ENCODE data around the gene ZNF408.

The ZNF408 gene

DNA sequence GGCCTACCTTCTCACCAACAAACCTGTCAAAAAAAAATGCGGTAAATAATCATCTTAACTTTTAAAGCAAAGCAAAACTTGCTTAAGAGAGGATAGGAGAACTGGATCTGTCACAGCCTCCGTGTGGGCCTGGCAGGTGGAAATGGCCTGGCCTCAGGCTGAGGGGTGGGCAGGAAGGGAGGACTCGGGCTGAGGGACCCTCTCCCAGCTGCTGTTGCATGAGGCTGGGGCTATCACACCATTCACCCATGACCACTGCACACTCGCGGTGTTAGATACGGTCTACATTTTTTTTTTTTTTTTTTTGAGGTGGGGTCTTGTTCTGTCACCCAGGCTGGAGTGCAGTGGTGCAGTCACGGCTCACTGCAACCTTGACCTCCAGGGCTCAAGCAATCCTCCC is 24.9 kb upstream of the ZNF408 start:
- DNase-seq (ENCODE audit: low spot score), result no peak

DNA sequence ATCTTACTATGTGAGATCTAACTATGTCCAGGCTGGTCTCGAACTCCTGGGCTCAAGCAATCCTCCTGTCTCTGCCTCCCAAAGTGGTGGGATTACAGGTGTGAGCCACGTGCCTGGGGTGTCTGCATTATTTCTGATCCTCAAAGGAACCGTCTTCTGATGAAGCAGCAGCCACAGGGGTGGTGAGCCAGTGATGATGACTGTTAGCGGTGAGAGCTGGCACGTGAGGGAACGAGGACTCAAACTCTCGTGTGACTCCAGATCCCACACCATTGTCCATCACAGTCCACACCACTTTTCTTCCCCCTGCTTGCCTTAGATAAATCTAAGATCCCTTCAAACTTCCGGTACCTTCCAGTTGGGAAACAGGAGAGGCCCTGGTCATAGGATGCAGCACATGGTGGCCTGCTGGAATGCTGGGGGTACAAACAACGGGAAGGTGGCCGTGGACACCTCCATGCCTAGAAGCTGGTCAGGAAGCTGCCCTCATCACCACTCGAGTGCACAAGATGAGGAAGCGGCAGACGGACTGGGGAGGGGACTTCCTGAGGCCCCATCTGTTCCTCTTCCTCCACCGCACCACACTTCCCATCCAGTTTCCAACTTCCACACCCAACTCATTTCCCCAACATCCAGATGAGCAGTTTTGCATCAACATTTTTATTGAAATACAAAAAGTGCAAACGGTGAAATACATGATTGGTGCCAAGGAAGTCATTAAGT is 24.2 kb upstream of the ZNF408 start:
- DNase-seq (ENCODE audit: low spot score) (no peak), FAIRE-seq (no peak)

More for the DNA sequence above, 24.9 kb upstream of the ZNF408 start:
- no peak for FAIRE-seq

DNA sequence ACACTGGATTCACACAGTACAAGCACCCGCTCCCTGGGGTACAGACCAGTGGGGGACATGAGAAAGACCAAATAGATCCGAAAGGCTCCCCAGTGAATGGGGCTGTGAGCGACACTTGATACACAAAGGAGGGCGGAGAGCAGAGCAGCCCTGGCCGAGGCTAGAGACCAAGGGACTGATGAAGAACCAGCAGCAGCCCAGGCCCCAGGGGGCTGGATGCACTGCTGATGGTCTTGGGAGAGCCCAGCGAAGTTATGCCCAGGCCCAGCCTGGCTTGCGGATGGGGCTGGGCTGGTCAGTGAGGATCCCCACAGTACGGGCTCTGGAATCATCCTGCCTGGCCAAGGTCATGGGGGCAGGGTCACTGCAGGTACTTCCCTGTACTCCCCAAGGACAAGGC is 23.7 kb upstream of the ZNF408 start:
- DNase-seq (ENCODE audit: low spot score) (no peak), FAIRE-seq (no peak)

DNA sequence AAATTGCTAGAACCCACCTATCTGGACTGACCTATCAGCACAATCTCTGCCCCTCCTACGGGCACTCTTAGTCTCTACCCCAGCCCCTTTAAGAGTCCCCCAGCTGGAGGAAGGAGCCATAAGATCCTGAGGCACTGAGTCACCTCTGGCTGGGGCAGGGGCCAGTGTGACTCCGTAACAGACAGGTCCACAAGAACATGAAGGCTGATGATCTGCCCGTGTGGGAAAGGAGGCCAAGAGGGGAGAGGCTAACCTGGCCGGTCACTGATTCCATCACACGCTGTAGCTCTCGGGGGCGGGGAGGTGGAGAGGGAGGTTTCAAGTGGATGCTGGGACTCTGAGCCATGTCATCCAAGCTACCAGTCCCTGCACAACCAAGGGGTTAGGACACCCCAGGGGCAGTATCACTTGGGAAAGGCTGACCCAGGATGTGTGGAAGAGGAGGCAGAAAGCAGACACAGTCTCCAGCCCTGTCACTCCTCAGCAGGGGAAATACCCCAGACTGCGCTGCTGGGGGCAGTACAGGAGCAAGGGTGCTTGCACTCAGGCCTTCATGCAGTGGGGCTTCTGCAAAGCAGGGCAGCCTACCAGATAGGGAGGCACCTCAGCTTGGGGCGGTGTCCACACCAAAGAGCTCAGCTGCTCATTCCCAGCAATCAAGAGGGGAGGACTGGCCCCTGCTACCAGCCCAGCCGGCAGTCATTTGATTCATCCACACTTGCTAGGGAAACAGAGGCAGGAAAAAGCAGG is 22.7 kb upstream of the ZNF408 start:
- FAIRE-seq (no peak), DNase-seq (ENCODE audit: low spot score) (no peak)

DNA sequence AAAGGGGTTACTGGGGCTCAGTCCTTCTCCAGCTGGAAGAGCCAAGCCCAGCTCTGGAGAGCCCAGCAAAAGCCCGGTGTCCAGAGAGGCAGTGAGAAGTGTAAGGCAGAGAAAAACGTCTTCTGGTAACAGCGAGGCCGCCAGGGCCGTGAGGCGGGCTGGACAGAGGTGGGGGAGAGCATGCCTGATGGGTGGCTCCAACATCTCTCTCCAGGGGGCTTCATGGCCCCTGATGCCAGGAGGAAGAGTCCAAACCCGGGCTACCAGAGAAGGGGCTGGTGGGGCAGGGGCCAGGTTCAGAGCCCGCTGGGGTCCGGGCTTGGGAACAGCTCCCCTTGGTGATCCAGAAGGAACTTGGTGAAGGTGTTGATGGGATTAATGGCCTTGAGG is 22.1 kb upstream of the ZNF408 start:
- DNase-seq (ENCODE audit: low spot score) (no peak), FAIRE-seq (no peak)

DNA sequence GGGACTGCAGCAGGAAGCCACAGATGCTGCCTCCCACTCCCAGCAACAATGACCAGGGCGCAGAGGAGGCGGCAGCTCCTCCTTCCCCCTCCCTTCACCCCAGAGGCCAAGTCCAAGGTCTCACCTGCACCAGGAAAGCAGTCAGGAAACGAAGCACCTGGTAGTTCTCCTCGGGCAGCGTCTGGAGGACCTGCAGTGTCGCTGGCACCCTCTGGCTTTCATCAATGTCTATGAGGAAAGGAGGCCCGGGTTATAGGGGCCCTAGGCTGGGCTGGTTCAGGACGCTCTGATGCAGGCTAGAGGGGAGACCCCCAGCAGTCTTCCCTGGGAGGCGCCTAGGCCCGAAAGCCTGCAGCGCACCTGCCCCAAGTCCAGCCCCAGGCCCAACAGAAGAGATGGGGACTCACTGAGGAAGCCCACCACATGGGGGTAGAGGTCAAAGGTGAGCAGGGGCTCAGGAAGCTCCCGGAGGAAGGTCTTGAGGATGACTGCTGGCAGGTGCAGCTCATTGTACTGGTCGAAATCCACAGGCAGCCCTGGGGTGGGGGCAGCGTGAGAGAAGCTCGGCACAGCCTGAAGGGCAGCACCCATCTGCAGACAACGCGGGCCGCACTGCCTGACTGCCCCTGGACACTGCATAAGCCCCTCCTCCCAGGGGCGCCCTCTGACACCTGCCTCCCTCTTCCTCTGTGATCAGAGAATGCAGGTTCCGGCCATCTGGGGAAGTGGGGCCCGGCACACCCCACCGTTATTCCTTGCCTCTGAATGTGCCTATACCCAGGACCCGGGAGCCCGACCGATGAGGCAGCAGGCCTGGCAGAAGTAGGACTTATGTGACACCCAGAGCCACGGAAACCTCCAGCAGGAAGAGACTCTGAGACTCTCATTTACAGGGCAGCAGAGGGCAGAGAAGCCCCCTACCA is 21.3 kb upstream of the ZNF408 start:
- DNase-seq (ENCODE audit: low spot score) (no peak), FAIRE-seq (no peak)

DNA sequence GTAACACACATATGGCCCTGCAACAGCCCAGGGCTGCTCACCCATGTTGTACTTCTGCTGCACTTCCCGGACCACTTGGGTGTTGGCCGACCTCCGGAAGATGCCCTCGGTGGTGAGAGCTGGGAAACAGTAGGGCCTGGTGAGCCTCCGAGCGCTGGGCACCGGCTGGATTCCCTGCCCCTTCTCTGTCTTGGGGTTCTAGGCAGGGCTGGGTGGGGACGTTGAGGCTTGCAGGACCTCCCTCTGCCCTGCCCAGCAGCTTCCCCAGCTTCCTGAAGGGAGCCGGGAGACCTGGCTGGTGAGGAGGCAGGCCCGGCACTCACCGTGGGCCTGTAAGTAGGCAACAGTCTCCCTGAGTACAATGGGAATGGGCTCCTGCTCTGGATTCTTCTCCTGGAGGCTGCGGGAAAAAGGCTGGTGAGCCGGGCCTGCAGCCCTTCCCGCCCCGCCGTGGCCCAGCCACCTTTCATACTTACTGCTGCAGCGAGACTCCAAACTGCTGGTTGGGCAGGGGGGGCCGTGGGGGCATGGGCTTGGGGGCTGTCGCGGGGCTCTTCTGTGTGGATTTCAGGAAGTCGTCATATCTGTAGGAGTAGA is 20.6 kb upstream of the ZNF408 start:
- no peak for DNase-seq (ENCODE audit: low spot score)
- no peak for FAIRE-seq

DNA sequence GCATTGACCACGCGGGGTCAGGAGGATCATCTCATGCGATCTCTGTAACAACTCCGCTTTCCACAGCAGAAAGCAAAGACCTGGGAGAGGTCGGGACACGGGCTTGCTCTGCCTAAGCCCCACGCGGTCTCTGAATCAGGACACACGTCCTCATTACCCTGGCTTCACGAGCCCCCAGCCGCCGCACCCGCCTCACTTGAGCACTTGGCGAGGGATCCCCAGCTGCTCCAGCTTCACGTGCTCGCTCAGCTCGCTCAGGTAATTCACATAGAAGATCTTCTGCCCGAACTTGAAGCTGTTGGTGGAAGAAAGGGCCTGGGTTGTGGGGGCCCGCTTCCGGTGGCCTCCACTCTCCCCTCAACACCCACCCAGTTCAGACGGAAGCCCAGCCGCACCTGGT is 20.0 kb upstream of the ZNF408 start:
- FAIRE-seq (no peak), DNase-seq (ENCODE audit: low spot score) (no peak)

DNA sequence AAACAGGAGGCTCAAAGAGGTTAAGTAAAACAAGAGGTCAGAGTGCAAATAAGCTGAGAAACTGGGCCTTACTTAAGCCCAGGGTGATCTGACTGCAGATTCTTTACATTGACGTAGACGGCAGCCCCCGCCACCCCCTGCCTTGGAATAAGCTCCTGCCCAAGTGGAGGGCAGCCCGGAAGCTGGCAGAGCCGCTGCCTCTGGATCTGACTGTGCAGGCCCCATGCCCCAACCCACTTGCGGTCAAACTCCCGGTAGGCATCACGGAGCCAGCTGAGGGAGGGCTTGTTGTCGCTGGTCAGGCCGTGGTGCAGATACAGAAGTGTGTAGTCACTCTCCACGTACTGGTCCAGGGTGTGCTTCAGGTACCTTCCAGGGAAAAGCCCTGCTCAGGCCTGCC is 19.0 kb upstream of the ZNF408 start:
- FAIRE-seq, result no peak
- DNase-seq (ENCODE audit: low spot score), result no peak

DNA sequence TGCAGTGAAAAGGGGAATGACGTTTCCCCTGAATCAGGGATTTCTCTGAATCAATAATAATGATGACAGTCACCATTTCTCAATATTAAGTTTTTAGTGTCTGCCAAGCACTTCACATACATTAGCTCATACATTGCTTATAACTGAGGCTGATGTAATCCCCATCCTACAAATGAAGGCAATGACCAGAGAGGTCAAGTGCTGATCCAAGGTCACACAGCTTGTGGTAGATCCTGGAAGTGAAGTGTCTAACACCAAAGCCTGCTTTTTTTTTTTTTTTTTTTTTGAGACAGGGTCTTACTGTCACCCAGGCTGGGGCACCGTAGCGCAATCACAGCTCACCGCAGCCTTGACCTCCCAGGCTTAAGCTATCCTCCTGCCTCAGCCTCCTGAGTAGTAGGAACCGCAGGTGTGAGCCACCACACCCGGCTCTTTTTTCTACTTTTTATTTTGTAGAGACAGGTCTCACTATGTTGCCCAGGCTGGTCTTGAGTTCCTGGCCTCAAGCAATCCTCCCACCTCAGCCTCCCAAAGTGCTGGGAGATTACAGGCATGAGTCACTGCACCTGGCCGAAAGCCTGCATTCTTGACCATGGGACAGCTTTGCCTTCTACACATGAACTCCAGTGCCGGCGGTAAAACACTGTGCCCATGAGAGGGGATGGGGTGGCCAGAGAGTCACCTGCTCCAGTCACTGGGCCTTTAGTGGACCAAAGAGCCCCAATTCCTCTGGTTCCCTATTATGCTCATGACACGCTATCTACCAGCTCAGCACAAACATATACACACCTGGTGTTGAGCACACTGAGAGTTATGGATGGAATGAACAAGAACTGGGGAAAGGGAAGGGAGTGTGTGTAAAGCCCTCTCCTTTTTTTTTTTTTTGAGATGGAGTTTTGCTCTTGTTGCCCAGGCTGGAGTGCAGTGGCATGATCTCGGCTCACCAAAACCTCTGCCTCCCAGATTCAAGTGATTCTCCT is 17.8 kb upstream of the ZNF408 start:
- FAIRE-seq (peak; percentile 55), DNase-seq (ENCODE audit: low spot score) (peak; percentile 67)

DNA sequence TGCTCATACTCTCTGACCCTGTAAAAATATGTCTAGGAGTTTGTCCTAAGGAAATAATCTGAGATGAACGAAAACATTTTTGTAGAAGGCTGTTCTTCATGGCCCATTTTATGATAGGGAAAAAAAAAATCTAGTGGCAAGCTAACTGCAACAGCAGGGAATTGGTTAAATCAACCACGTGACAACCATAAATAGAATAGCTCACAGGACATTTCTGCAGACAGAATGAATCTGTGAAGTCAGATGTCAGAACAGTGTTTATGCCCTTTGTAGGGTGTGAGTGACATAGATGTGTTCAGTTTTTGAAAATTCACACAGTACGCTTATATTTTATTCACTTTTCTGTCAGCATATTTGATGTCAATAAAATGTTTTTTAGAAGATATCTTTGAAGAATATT is 16.5 kb upstream of the ZNF408 start:
- no peak for FAIRE-seq

DNA sequence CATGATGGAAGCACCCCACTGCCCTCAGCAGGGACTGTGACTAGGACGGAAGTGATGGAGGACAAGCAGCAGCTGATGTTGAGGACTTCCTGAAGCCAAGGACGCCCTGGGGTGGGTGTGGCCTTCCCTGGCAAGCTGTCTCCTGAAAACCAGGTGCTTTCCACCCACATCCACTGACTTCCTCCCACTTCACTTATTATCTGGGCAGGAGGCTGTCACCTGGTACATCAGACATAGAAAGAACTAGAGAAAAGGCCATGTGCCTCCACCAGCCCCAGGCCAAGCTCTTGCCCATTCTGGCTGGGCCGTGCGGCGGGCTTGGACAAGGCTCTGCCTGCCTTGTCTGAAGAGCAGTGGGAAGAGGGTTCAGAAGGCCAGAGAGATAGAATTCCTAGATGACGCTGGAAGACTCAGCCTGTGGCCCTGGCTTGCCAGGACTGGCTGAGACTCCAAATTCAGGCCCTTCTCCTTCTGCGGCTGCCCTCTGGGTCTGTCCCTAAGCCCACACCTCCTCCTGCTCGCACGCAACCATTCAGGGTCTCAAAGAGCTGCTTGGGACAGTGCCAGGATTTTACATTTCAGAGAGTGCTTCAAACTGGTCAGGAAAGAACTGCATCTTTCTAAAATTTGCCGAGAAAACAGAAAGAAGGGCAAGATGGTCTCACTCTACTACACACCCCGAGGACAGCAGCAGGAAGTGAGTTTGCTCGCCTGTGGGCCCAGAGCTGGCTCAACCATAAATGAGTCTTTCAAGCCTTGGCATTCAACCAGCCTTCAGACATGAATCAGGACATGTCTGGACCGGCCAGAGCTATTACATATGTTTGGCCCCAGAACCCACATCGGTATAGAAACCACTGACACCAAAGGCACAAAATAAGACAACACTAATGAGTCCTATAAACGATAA is 13.7 kb upstream of the ZNF408 start:
- FAIRE-seq, result no peak
- no peak for DNase-seq (ENCODE audit: low spot score)

More for the DNA sequence above, 16.5 kb upstream of the ZNF408 start:
- no peak for DNase-seq (ENCODE audit: low spot score)

DNA sequence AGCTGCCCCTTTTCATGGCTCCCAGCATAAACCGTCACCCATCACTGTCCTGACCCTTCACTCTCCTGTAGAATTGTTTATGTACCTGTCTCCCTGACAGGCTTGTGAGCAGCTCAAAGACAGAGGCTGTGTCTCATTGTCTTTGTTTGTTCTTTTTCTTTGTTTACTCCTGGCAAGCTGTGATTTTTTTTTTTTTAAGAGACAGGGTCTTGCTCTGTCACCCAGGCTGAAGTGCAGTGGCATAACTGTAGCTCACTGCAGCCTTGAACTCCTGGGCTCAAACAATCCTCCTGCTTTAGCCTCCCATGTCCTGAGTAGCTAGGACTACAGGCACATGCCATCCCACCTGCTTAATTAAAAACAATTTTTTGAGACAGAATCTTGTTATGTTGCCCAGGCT is 10.1 kb upstream of the ZNF408 start:
- DNase-seq (ENCODE audit: low spot score) (no peak), FAIRE-seq (no peak)

DNA sequence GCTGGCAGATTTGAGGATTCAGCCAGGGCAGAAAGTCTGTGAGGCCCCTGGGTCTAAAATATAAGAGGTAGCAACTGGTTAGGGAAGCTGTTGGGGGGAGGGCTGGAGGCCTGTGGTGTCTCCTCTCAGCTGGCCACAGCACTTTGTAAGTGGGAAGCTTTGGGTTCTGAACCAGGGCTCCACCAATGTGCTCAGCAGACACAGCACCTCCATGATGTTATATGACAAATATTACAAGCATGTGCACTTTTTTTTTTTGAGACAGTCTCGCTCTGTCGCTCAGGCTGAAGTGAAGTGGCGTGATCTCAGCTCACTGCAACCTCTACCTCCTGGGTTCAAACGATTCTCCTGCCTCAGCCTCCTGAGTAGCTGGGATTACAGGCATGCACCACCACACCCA is 8.4 kb upstream of the ZNF408 start:
- FAIRE-seq (no peak), DNase-seq (ENCODE audit: low spot score) (no peak)

DNA sequence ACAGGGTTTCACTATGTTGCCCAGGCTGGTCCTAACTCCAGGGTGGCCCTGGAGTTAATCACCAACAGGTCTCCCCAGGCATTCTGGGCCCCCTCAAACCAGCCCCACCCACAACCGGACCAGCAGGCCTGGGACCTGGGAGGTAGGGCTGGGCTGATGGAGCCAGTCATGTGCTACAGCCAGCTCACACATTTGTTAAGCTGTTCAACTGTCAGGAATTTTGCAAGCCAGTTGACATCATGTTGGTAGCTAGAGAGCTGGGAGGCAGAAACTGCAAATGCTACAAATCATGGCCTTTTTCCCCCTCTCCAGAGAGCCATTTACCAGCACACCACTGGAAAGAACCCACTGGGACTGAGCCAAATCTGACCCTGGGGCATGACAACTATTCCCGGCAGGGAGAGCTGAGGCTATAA is 7.2 kb upstream of the ZNF408 start:
- no peak for FAIRE-seq
- no peak for DNase-seq (ENCODE audit: low spot score)

DNA sequence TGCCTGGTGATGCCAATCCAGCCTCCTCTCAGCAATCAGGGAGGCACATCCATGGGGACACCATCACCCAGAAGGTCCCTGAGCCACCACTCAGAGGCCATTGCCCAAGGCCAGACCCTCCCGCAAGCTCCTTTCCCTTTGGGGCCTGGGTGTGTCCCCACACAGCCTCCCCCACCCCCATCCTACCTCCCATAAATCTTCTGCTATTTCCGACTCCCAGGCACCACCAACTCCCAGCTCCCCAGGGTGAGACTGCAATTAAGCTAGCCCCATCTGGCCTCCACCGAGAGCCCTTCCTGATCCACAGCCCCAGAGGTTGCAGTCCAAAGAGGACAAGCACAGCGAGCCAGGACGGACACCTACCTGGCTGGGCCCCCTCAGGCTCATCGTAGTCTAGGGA is 6.8 kb upstream of the ZNF408 start:
- no peak for FAIRE-seq
- DNase-seq (ENCODE audit: low spot score), result no peak

DNA sequence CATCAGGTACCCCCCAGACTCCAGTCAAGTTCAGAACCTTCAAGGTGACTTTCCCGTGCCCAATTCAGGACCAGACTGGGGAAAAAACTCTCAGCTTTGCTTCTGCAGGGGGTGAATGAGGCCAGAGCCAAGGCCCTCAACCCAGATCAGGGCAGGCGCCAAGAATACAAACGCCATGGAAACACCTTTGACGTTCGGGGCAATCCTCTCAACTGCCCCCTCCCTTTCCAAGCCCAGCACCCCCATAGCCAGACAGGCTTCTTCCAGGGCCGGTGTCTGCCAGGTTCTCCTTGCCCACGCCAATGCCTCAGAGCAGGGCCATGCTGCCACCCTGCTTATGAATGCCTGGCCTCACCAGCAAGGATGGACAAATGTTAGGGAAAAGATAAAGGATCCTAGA is 6.2 kb upstream of the ZNF408 start:
- FAIRE-seq (no peak), DNase-seq (ENCODE audit: low spot score) (no peak)

DNA sequence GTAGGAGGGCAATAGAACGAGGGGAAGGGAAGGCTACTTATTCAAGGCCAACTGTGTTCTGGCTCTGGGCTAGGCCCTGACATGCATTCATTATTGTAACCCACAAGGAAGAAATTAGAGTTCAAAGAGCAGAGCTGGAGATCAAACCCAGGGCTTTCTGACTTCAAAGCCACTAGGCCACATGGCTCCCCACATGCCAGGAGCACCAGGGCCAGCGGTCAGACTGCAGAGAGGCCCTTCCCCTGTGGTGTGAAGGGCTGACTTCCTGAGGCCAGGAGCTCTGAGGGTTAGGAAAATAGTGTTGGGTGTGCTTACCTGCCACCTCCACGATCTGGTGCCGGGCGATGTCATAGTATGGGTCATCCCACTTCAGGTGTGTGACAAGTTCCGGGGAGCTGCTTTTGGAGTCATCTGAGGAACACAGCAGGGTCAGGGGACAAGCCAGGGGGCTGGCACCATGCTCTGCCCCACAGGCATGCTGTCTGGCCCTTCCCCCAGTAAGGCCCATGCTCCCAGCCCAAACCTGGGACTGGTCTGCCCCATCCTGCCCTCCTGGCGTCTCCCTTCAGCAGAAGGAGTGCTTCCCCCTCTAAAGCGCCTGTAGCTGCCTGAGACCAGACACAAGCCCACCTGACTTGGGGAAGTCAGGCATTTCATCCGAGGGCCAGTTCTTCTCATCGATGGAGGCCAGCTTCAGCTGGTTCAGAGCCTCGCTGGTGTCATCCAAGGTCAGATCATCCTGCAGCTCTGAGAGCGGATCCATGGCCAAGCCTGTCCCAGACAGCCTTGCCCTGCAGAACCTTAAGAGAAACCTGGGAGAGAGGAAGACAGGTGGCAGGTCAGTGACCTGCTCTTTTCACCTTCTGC is 5.3 kb upstream of the ZNF408 start:
- no peak for FAIRE-seq
- DNase-seq (ENCODE audit: low spot score), result no peak

DNA sequence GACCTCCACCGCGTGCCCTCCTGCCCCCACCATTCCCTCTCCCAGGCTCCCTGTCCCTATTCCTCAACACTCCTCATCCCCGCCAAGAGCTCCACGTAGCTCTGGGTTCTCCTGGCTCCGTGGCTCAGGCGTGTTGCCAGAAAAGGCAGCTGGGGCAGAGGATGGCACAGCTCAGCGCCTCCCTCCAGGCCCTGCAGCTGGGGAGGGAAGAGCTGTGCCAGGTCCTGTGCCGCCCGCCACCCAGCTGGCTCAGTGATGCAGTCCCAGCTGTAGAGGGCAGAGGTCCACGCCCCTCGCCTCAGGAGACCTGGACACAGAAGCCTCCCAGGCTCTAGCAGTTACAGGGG is 4.6 kb upstream of the ZNF408 start:
- DNase-seq (ENCODE audit: low spot score) (no peak), FAIRE-seq (no peak)
